Mesothelial cell of epicardium (in vitro differentiated cells): ENCODE data around the gene CTNNA3. TPM values are rescaled to one million over a fixed set of nuclear protein-coding genes. Genes with fewer than 3 reads are reported as not detected.

Experiments used
- DNase-seq, 2 experiments: peaks; one replicate each; pipeline ENCODE4 v3.0.0; 2021; ENCODE audit warnings: low spot score in 2 of 2; ENCODE audit not compliant: unreplicated experiment in 2 of 2
- H3K27ac Mint-ChIP-seq: 2 replicates; pipeline ENCODE4 v1.8.0; 2021; ENCODE audit warnings: mixed read lengths
- H3K27me3 Mint-ChIP-seq: 2 replicates; pipeline ENCODE4 v1.8.0; 2021; ENCODE audit warnings: low read depth, mixed read lengths
- H3K36me3 Mint-ChIP-seq: 2 replicates; pipeline ENCODE4 v1.8.0; 2021; ENCODE audit warnings: mixed read lengths
- H3K4me1 Mint-ChIP-seq: 2 replicates; pipeline ENCODE4 v1.8.0; 2021; ENCODE audit warnings: mixed read lengths
- H3K4me3 Mint-ChIP-seq: 2 replicates; pipeline ENCODE4 v1.8.0; 2021; ENCODE audit warnings: mild to moderate bottlenecking, moderate library complexity, mixed read lengths
- H3K9me3 Mint-ChIP-seq: 2 replicates; pipeline ENCODE4 v1.8.0; 2021; ENCODE audit warnings: mixed read lengths
- total RNA-seq: library from RNA; stranded (reverse); gene quantifications from 3 replicates; pipeline ENCODE4 v1.2.1, GENCODE V29; 2021
- TF ChIP-seq, protein P1 (sequence below): fragments of 200-600 bp; sonication (generic); IDR thresholded peaks from one replicate; pipeline ENCODE4 v1.5.0; 2021; ENCODE audit warnings: antibody characterized with exemption; ENCODE audit not compliant: unreplicated experiment

Gene CTNNA3
- total RNA-seq, 1 donor from 2014 or later = 14.2 TPM

DNA sequence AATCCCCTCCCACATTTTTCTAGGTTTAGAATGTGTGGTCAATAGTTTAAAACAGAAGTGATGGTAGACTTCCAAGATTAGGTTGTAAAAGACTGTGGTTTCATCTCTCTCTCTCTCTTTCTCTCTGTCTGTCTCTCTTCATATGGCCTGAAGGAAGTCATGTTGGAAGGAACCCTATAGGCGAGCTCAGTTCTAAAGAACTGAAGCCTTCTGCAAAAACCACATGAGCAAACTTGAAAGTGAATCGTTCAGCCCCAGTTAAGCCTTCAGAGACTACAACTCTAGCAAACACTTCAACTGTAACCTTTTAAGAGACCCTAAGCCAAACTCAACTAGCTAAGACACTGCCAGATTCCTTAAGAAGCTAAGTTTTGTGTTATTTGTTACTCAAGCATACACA, 1477.7 kb downstream of the CTNNA3 start:
- no peaks in the 10 kb centered on the region for H3K36me3 Mint-ChIP-seq

GRCh38 chr10:66215920-66216319, 1480.1 kb downstream of the CTNNA3 start:
- Mint-ChIP-seq H3K27ac (no peak overlapping the region), H3K4me3 (no peak overlapping the region), H3K27me3 (no peaks in the 10 kb centered on the region), H3K4me1 (no peaks in the 10 kb centered on the region), H3K9me3 (peaks cover 4% of the 10 kb centered on the region), H3K36me3 (no peaks in the 10 kb centered on the region)
- TF ChIP-seq, protein P1, sequence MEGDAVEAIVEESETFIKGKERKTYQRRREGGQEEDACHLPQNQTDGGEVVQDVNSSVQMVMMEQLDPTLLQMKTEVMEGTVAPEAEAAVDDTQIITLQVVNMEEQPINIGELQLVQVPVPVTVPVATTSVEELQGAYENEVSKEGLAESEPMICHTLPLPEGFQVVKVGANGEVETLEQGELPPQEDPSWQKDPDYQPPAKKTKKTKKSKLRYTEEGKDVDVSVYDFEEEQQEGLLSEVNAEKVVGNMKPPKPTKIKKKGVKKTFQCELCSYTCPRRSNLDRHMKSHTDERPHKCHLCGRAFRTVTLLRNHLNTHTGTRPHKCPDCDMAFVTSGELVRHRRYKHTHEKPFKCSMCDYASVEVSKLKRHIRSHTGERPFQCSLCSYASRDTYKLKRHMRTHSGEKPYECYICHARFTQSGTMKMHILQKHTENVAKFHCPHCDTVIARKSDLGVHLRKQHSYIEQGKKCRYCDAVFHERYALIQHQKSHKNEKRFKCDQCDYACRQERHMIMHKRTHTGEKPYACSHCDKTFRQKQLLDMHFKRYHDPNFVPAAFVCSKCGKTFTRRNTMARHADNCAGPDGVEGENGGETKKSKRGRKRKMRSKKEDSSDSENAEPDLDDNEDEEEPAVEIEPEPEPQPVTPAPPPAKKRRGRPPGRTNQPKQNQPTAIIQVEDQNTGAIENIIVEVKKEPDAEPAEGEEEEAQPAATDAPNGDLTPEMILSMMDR = no peak
- DNase-seq = no peak

More for the DNA sequence above, 1477.7 kb downstream of the CTNNA3 start:
- Mint-ChIP-seq H3K27me3 (no peaks in the 10 kb centered on the region), H3K9me3 (peaks cover 4% of the 10 kb centered on the region), H3K27ac (no peak overlapping the region), H3K4me1 (no peaks in the 10 kb centered on the region), H3K4me3 (no peak overlapping the region)
- no peak for DNase-seq
- TF ChIP-seq, protein P1 = no peak

DNA sequence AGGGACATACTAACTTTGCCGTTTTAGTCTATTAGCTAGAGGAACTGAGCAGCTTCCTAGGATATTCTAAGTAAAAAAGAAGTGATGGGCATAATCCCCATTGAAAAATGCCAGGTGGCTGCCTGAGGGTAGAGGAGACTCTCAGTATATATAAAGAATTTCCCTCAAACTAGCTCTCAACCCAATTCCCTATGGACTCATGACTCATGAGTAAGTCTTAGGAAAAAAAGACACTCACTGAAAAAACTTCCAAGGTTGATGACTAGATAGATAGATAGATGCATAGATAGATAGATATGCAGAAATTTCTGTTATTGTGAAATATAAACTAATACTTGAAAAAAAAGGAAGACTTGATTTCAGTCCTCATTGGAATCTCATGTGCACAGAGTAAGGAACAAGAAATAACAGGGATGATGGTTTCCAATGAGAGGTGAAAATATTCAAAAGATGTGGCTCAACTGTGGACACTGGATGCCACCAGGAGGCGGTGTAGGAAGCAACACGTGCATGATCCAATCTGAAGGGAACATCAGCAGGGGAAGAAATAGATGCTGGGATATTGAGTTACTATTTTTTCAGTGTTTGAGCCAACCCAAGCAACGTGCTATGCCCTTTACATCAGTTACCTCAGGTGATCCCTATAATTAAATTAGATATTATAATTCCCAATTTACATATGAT, 1481.1 kb downstream of the CTNNA3 start:
- TF ChIP-seq, protein P1 = no peak
- Mint-ChIP-seq H3K4me1 (no peaks in the 10 kb centered on the region), H3K9me3 (peaks cover 4% of the 10 kb centered on the region), H3K36me3 (no peaks in the 10 kb centered on the region), H3K27ac (no peak overlapping the region), H3K4me3 (no peak overlapping the region), H3K27me3 (no peaks in the 10 kb centered on the region)
- no peak for DNase-seq

DNA sequence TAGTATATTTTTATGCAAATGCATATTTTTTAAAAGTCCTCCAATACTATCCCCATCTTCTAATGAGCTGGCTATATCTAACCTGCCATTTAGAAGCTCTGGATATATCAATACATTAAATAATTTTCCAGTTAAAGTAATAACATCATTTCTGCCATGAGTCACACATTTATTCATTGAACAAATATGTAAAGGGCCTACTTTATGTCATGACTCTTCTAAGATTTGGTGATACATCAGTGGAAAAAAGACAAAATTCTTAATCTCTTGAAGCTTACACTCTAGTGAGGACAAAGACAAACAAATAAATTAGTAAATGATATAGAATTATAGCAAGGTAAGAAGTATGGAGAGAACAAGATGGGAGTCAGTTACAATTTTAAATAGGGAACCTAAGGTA, 1487.0 kb downstream of the CTNNA3 start:
- no peak for DNase-seq
- H3K4me1 Mint-ChIP-seq = no peaks in the 10 kb centered on the region
- no peaks in the 10 kb centered on the region for H3K9me3 Mint-ChIP-seq
- no peak overlapping the region for H3K4me3 Mint-ChIP-seq
- TF ChIP-seq, protein P1 = no peak
- no peak overlapping the region for H3K27ac Mint-ChIP-seq
- H3K27me3 Mint-ChIP-seq = no peaks in the 10 kb centered on the region
- no peaks in the 10 kb centered on the region for H3K36me3 Mint-ChIP-seq

GRCh38 chr10:66204838-66205237, 1491.2 kb downstream of the CTNNA3 start:
- no peaks in the 10 kb centered on the region for H3K9me3 Mint-ChIP-seq
- no peaks in the 10 kb centered on the region for H3K36me3 Mint-ChIP-seq
- H3K4me3 Mint-ChIP-seq = no peak overlapping the region
- H3K27me3 Mint-ChIP-seq = no peaks in the 10 kb centered on the region
- no peaks in the 10 kb centered on the region for H3K4me1 Mint-ChIP-seq
- no peak for DNase-seq
- H3K27ac Mint-ChIP-seq = no peak overlapping the region
- TF ChIP-seq, protein P1 = no peak
